Mammary epithelial cell (primary cell): ENCODE measurements around the gene HRG.

ENCODE experiments used
- CTCF ChIP-seq, 2 donors: IDR thresholded peaks in 1 of 2; conservative IDR thresholded peaks in 1 of 2; 2 replicates each; pipeline ENCODE4 v1.5.1; 2011 to 2012; ENCODE audit warnings: inconsistent platforms in 2 of 2, low read length in 2 of 2, mild to moderate bottlenecking in 2 of 2, control low read depth in 1 of 2, low read depth in 1 of 2; ENCODE audit not compliant: insufficient read depth in 1 of 2; ENCODE audit errors: extremely low read depth in 1 of 2
- EZH2 ChIP-seq: IDR thresholded peaks from 2 replicates; pipeline ENCODE4 v1.6.1; 2012; ENCODE audit warnings: low read length, inconsistent platforms, borderline replicate concordance

- TF ChIP-seq EZH2 (no peak), CTCF (conservative IDR thresholded peaks at IDR 0.05 in 1 of 2, IDR thresholded peaks at IDR 0.05 in 1 of 2; ENCODE audit: extremely low read depth in 1 of 2, insufficient read depth in 1 of 2, low read depth in 1 of 2, low read length in 2 of 2) (no peak)
Measured at GRCh38 chr3:186687120-186687651, 21.4 kb downstream of the HRG start.
